Measurements from ENCODE around the gene XCL1.
A peak's percentile ranks its signal among the peaks of the same experiment; 100 is the strongest.
"Not testable (repeated sequence)": the region's sequence is repeated elsewhere in the genome, so short reads cannot be mapped to it uniquely, and the experiment has no call there.

XCL1 gene

GRCh38 chr1:168567568-168567967 lies 8.8 kb upstream of the XCL1 start:
- DNase-seq (ENCODE audit: low read depth in 2 of 2): no peak

- DNase-seq (ENCODE audit: low read depth in 2 of 2): no peak
Observed at GRCh38 chr1:168568346-168568745, 8.1 kb upstream of the XCL1 start.

GRCh38 chr1:168570652-168571051 lies 5.8 kb upstream of the XCL1 start:
- no peak for DNase-seq (ENCODE audit: low read depth in 2 of 2)

- DNase-seq (ENCODE audit: low read depth in 2 of 2): no peak
Observed at GRCh38 chr1:168572633-168573032, 3.8 kb upstream of the XCL1 start.

- peak in 1 of 2 donors; percentile 6 for DNase-seq (ENCODE audit: low read depth in 2 of 2)
Observed at GRCh38 chr1:168574234-168574633, 2.2 kb upstream of the XCL1 start.

- DNase-seq (ENCODE audit: low read depth in 2 of 2): not testable (repeated sequence)
Observed at GRCh38 chr1:168578531-168579185, 2.3 kb downstream of the XCL1 start.

GRCh38 chr1:168580290-168580689 lies 3.9 kb downstream of the XCL1 start:
- not testable (repeated sequence) for DNase-seq (ENCODE audit: low read depth in 2 of 2)

GRCh38 chr1:168580991-168581390 lies 4.6 kb downstream of the XCL1 start:
- DNase-seq (ENCODE audit: low read depth in 2 of 2): not testable (repeated sequence)

GRCh38 chr1:168581817-168582572 lies 5.6 kb downstream of the XCL1 start:
- no peak for DNase-seq (ENCODE audit: low read depth in 2 of 2)

GRCh38 chr1:168582688-168583336 lies 6.4 kb downstream of the XCL1 start:
- DNase-seq (ENCODE audit: low read depth in 2 of 2): no peak

- no peak for DNase-seq (ENCODE audit: low read depth in 2 of 2)
Observed at GRCh38 chr1:168583571-168583970, 7.2 kb downstream of the XCL1 start.

- no peak for DNase-seq (ENCODE audit: low read depth in 2 of 2)
Observed at GRCh38 chr1:168585191-168585590, 8.8 kb downstream of the XCL1 start.

- no peak for DNase-seq (ENCODE audit: low read depth in 2 of 2)
Observed at GRCh38 chr1:168585937-168586336, 9.5 kb downstream of the XCL1 start.

- no peak for DNase-seq (ENCODE audit: low read depth in 2 of 2)
Observed at GRCh38 chr1:168589167-168589566, 12.8 kb downstream of the XCL1 start.

GRCh38 chr1:168591066-168591465 lies 14.7 kb downstream of the XCL1 start:
- no peak for DNase-seq (ENCODE audit: low read depth in 2 of 2)

- no peak for DNase-seq (ENCODE audit: low read depth in 2 of 2)
Observed at GRCh38 chr1:168591641-168592250, 15.3 kb downstream of the XCL1 start.

GRCh38 chr1:168595403-168595802 lies 19.0 kb downstream of the XCL1 start:
- not testable (repeated sequence) for DNase-seq (ENCODE audit: low read depth in 2 of 2)

GRCh38 chr1:168598125-168598524 lies 21.7 kb downstream of the XCL1 start:
- DNase-seq (ENCODE audit: low read depth in 2 of 2): no peak

- no peak for DNase-seq (ENCODE audit: low read depth in 2 of 2)
Observed at GRCh38 chr1:168598892-168599291, 22.5 kb downstream of the XCL1 start.

GRCh38 chr1:168599641-168600040 lies 23.2 kb downstream of the XCL1 start:
- DNase-seq (ENCODE audit: low read depth in 2 of 2): no peak

GRCh38 chr1:168601051-168601450 lies 24.6 kb downstream of the XCL1 start:
- no peak for DNase-seq (ENCODE audit: low read depth in 2 of 2)

GRCh38 chr1:168603501-168604110 lies 27.2 kb downstream of the XCL1 start:
- DNase-seq (ENCODE audit: low read depth in 2 of 2): peak; percentile 51 to 54

All from activated CD4-positive, alpha-beta T cell treated with anti-CD3 and anti-CD28 coated beads for 24 hours (primary cell).